Measurements from ENCODE around the gene CHEK2.

DNA sequence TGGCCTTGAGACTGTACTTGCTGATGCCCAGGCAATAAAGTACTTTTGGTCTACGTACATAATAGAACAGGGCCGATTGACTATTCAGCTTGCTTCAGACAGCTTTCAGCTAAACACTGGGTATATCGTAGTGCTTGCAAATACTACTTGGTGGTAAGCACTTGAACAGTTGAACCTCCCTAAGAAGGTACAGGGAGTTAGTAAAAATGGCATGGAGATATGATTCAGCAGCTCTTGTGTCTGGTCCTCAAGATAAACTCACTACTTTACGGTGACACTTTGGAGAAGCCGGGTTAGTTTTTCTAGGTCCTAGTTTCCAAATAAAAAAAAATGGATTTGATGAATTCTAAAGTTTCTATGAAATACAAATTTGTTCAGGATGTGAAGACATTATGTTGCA lies 38.2 kb upstream of the CHEK2 start:
- TF ChIP-seq, protein P1, sequence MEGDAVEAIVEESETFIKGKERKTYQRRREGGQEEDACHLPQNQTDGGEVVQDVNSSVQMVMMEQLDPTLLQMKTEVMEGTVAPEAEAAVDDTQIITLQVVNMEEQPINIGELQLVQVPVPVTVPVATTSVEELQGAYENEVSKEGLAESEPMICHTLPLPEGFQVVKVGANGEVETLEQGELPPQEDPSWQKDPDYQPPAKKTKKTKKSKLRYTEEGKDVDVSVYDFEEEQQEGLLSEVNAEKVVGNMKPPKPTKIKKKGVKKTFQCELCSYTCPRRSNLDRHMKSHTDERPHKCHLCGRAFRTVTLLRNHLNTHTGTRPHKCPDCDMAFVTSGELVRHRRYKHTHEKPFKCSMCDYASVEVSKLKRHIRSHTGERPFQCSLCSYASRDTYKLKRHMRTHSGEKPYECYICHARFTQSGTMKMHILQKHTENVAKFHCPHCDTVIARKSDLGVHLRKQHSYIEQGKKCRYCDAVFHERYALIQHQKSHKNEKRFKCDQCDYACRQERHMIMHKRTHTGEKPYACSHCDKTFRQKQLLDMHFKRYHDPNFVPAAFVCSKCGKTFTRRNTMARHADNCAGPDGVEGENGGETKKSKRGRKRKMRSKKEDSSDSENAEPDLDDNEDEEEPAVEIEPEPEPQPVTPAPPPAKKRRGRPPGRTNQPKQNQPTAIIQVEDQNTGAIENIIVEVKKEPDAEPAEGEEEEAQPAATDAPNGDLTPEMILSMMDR (conservative IDR thresholded peaks at IDR 0.05 in 1 of 2, IDR thresholded peaks at IDR 0.05 in 1 of 2; ENCODE audit: extremely low read depth in 1 of 2, insufficient read depth in 1 of 2, low read depth in 1 of 2, low read length in 2 of 2), result no peak
- no peak for TF ChIP-seq EZH2 (IDR thresholded peaks at IDR 0.05; ENCODE audit: borderline replicate concordance, low read length)

Measured in mammary epithelial cell (primary cell).